K562 (cell line): ENCODE measurements around the gene PRSS48. TPM values are rescaled to one million over a fixed set of nuclear protein-coding genes. Genes with fewer than 3 reads are reported as not detected.

Experiments used
- RREB1 ChIP-seq: fragments of 250-450 bp; sonication (Bioruptor Pico); IDR thresholded peaks from 2 replicates; pipeline ENCODE4 v1.4.0; 2020
- ZNF407 ChIP-seq: fragments of 450-650 bp; IDR thresholded peaks from 2 replicates; pipeline ENCODE4 v1.6.1; 2016; ENCODE audit warnings: low read depth
- polyA plus RNA-seq, 8 experiments: library from polyadenylated mRNA; depleted of rRNA in 4 of 8; stranded (reverse) in 5 of 8; unstranded in 3 of 8; fragments of >200 nt; fragmentation: Nextera tagmentation in 2 of 8; fragmentation: Illumina TruSeq in 1 of 8; extraction: Ambion mirVana in 2 of 8; extraction: Trizol in 1 of 8; gene quantifications; 2 replicates each; pipeline versions ENCODE4 v1.2.1 to v1.2.3, GENCODE V29; 2011 to 2014; ENCODE audit warnings: inconsistent platforms in 1 of 8, missing spikeins in 1 of 8
- total RNA-seq, 7 experiments: library from RNA; depleted of rRNA in 6 of 7; stranded (reverse); fragments of >200 nt in 6 of 7; fragmentation: Illumina TruSeq in 2 of 7; extraction: Trizol in 2 of 7; gene quantifications; 2 replicates each; pipeline versions ENCODE4 v1.2.1 to v1.2.3, GENCODE V29; 2011 to 2021; ENCODE audit warnings: low replicate concordance in 1 of 7

Gene PRSS48
- total and polyA plus RNA-seq, 9 of the 15 experiments (the other 6 are each of a cell fraction or from before 2014, with no cell fraction given), result not detected

- no peak for TF ChIP-seq RREB1 (CRISPR knock-in tag)
- no peak for TF ChIP-seq ZNF407
These were observed 52.5 kb downstream of the PRSS48 start (continued) for GRCh38 chr4:151329217-151330007.
